Measurements from ENCODE around the gene OR1A2.

DNA sequence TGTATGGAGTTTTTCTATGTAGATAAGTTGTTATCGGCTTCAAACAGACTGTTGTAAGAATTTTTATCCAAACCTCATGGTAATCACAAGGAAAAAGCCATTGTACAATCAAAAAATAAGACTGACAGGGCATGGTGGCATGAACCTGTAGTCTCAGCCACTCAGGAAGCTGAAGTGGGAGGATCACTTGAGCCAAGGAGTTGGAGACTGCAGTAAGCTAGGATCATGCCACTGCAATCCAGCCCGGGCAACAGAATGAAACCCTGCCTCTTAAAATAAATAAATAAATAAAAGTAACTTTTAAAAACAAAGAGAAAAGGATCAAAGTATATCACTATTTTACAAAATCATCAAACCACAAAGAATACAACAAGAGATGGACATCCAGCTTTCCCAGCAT is 24.5 kb downstream of the OR1A2 start:
- TF ChIP-seq, protein P1, sequence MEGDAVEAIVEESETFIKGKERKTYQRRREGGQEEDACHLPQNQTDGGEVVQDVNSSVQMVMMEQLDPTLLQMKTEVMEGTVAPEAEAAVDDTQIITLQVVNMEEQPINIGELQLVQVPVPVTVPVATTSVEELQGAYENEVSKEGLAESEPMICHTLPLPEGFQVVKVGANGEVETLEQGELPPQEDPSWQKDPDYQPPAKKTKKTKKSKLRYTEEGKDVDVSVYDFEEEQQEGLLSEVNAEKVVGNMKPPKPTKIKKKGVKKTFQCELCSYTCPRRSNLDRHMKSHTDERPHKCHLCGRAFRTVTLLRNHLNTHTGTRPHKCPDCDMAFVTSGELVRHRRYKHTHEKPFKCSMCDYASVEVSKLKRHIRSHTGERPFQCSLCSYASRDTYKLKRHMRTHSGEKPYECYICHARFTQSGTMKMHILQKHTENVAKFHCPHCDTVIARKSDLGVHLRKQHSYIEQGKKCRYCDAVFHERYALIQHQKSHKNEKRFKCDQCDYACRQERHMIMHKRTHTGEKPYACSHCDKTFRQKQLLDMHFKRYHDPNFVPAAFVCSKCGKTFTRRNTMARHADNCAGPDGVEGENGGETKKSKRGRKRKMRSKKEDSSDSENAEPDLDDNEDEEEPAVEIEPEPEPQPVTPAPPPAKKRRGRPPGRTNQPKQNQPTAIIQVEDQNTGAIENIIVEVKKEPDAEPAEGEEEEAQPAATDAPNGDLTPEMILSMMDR (conservative IDR thresholded peaks at IDR 0.05; ENCODE audit: low read depth, low read length): no peak
- no peak for TF ChIP-seq EZH2 (IDR thresholded peaks at IDR 0.05; ENCODE audit: borderline replicate concordance, low read depth, low read length, poor library complexity, severe bottlenecking)

All from A673 (cell line).